KMS-11 (cell line): ENCODE results near the gene TLK2.

Experiments
- H2AFZ ChIP-seq: fragments of 200-600 bp; sonication (generic); 2 replicates; pipeline ENCODE4 v1.6.1; 2016; ENCODE audit warnings: antibody characterized with exemption, mixed run types, low read depth
- H3K27ac ChIP-seq: fragments of 200-600 bp; sonication (generic); 2 replicates; pipeline ENCODE4 v1.6.1; 2016; ENCODE audit warnings: mild to moderate bottlenecking, mixed run types
- H3K27me3 ChIP-seq: fragments of 200-600 bp; sonication (generic); 2 replicates; pipeline ENCODE4 v1.6.1; 2017; ENCODE audit warnings: mild to moderate bottlenecking, low read depth, mixed run types, moderate library complexity; ENCODE audit not compliant: insufficient read depth
- H3K36me3 ChIP-seq: fragments of 200-600 bp; sonication (generic); 2 replicates; pipeline ENCODE4 v1.6.1; 2017; ENCODE audit warnings: mild to moderate bottlenecking, mixed run types; ENCODE audit not compliant: insufficient read depth
- H3K4me1 ChIP-seq: fragments of 200-600 bp; sonication (generic); 2 replicates; pipeline ENCODE4 v1.6.1; 2016; ENCODE audit warnings: mild to moderate bottlenecking, low read depth, mixed run types; ENCODE audit not compliant: poor library complexity, severe bottlenecking
- H3K4me2 ChIP-seq: fragments of 200-600 bp; sonication (generic); 2 replicates; pipeline ENCODE4 v1.7.0; 2016; ENCODE audit warnings: mild to moderate bottlenecking, mixed run types
- H3K4me3 ChIP-seq: fragments of 200-600 bp; sonication (generic); IDR thresholded peaks from 2 replicates; pipeline ENCODE4 v1.6.1; 2017; ENCODE audit warnings: low read depth, low read length, mixed read lengths; ENCODE audit not compliant: insufficient read depth
- H3K79me2 ChIP-seq: fragments of 200-600 bp; sonication (generic); 2 replicates; pipeline ENCODE4 v1.6.1; 2016; ENCODE audit warnings: low read depth, mixed run types; ENCODE audit not compliant: insufficient read depth
- H3K9ac ChIP-seq: fragments of 200-600 bp; sonication (generic); 2 replicates; pipeline ENCODE4 v1.6.1; 2016; ENCODE audit warnings: mild to moderate bottlenecking, mixed run types
- H4K20me1 ChIP-seq: fragments of 200-600 bp; sonication (generic); 2 replicates; pipeline ENCODE4 v1.6.1; 2016; ENCODE audit warnings: mild to moderate bottlenecking, mixed run types; ENCODE audit not compliant: insufficient read depth
- CTCF ChIP-seq: fragments of 200-600 bp; sonication (generic); conservative IDR thresholded peaks from 2 replicates; pipeline ENCODE4 v1.6.1; 2017; ENCODE audit warnings: low read depth, mild to moderate bottlenecking, antibody characterized with exemption, low read length, moderate library complexity, mixed read lengths

Gene TLK2

GRCh38 chr17:62597150-62597549, 118.5 kb downstream of the TLK2 start:
- no peaks in the 10 kb centered on the region; the same call in 1 of the 2 replicates for H3K36me3 ChIP-seq
- H3K9ac ChIP-seq, result no peak overlapping the region
- no peaks in the 10 kb centered on the region for H3K27me3 ChIP-seq
- no peak for TF ChIP-seq CTCF
- H3K4me1 ChIP-seq, result no peaks in the 10 kb centered on the region
- H3K27ac ChIP-seq, result no peak overlapping the region
- no peak overlapping the region for H2AFZ ChIP-seq
- H3K4me2 ChIP-seq, result no peak overlapping the region
- H4K20me1 ChIP-seq, result no peaks in the 10 kb centered on the region
- no peak overlapping the region for H3K4me3 ChIP-seq
- no peaks in the 10 kb centered on the region for H3K79me2 ChIP-seq

- H3K4me2 ChIP-seq, result no peak overlapping the region
- no peak overlapping the region for H2AFZ ChIP-seq
- no peaks in the 10 kb centered on the region; the same call in 1 of the 2 replicates for H3K36me3 ChIP-seq
- H3K27me3 ChIP-seq, result no peaks in the 10 kb centered on the region
- no peak for TF ChIP-seq CTCF
- no peaks in the 10 kb centered on the region for H3K79me2 ChIP-seq
- no peak overlapping the region for H3K9ac ChIP-seq
- no peaks in the 10 kb centered on the region for H3K4me1 ChIP-seq
- no peak overlapping the region for H3K27ac ChIP-seq
- H3K4me3 ChIP-seq, result no peak overlapping the region
- H4K20me1 ChIP-seq, result no peaks in the 10 kb centered on the region
Observed at GRCh38 chr17:62597920-62598319, 119.3 kb downstream of the TLK2 start.

GRCh38 chr17:62599964-62600657, 121.5 kb downstream of the TLK2 start:
- H3K27me3 ChIP-seq, result no peaks in the 10 kb centered on the region
- peaks cover 3% of the 10 kb centered on the region; the same call in 1 of the 2 replicates for H3K36me3 ChIP-seq
- no peak overlapping the region for H3K27ac ChIP-seq
- H3K4me1 ChIP-seq, result no peaks in the 10 kb centered on the region
- H3K79me2 ChIP-seq, result no peaks in the 10 kb centered on the region
- H3K4me2 ChIP-seq, result no peak overlapping the region
- H2AFZ ChIP-seq, result no peak overlapping the region
- no peak overlapping the region for H3K9ac ChIP-seq
- no peak overlapping the region for H3K4me3 ChIP-seq
- H4K20me1 ChIP-seq, result no peaks in the 10 kb centered on the region
- TF ChIP-seq CTCF, result no peak

- no peak overlapping the region for H3K4me3 ChIP-seq
- no peaks in the 10 kb centered on the region for H3K27me3 ChIP-seq
- TF ChIP-seq CTCF, result no peak
- H3K27ac ChIP-seq, result no peak overlapping the region
- no peak overlapping the region for H3K4me2 ChIP-seq
- peaks cover 3% of the 10 kb centered on the region; the same call in 1 of the 2 replicates for H3K36me3 ChIP-seq
- H3K4me1 ChIP-seq, result no peaks in the 10 kb centered on the region
- no peak overlapping the region for H3K9ac ChIP-seq
- H3K79me2 ChIP-seq, result no peaks in the 10 kb centered on the region
- no peaks in the 10 kb centered on the region for H4K20me1 ChIP-seq
- H2AFZ ChIP-seq, result no peak overlapping the region
Observed at GRCh38 chr17:62600805-62601204, 122.2 kb downstream of the TLK2 start.
